T-helper 2 cell treated with Interferon-gamma antibody and Interleukin-4, amounts not matched to agents 5 μg/mL and 100 μg/mL, for 36 hours (primary cell): ENCODE data around the gene GJA10.

Source experiments
- DNase-seq: peaks from one replicate; pipeline ENCODE4 v3.0.0; 2021; ENCODE audit warnings: low spot score
- H3K27ac Mint-ChIP-seq: one replicate; pipeline ENCODE4 v1.8.0; 2021; ENCODE audit warnings: mild to moderate bottlenecking, mixed read lengths
- H3K27me3 Mint-ChIP-seq: one replicate; pipeline ENCODE4 v1.8.0; 2021; ENCODE audit warnings: low read depth, mixed read lengths
- H3K36me3 Mint-ChIP-seq: one replicate; pipeline ENCODE4 v1.8.0; 2021; ENCODE audit warnings: low read depth, mixed read lengths
- H3K4me1 Mint-ChIP-seq: one replicate; pipeline ENCODE4 v1.8.0; 2021; ENCODE audit warnings: low read depth, mixed read lengths
- H3K4me3 Mint-ChIP-seq: one replicate; pipeline ENCODE4 v1.8.0; 2022; ENCODE audit warnings: mild to moderate bottlenecking, moderate library complexity, mixed read lengths
- H3K9me3 Mint-ChIP-seq: one replicate; pipeline ENCODE4 v1.8.0; 2021; ENCODE audit warnings: mixed read lengths

Gene GJA10

DNA sequence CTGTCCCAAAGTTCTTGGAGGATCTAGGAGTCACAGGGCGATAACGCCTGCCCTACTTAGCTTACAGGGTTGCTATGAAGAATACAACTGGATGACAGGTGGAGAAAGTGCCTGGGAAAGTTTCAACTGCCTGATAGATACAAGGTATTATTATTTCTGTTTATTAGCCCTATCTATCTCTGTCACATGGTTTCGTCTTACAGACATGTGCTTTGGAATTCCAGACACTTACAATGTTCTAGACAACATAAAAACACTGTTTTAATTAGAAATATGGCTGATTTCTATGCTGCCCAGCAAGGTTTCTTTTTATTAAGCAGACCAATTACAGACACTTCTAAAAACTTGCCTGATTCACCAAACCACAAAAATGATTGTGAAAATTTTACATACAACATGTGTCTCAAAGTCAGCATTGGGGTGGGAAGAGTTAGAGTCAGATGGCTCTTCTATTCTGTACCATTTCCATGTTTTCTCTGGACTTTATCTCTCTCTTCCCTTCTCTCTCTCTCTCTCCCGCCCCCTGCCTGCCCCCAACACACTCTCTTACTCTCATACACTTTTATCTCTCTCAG lies 50.0 kb downstream of the GJA10 start:
- peaks cover 39% of the 10 kb centered on the region for H3K36me3 Mint-ChIP-seq
- no peak overlapping the region for H3K4me3 Mint-ChIP-seq
- DNase-seq, result no peak
- H3K4me1 Mint-ChIP-seq, result peaks cover 26% of the 10 kb centered on the region
- H3K27ac Mint-ChIP-seq, result no peak overlapping the region
- no peaks in the 10 kb centered on the region for H3K27me3 Mint-ChIP-seq
- peaks cover 6% of the 10 kb centered on the region for H3K9me3 Mint-ChIP-seq

DNA sequence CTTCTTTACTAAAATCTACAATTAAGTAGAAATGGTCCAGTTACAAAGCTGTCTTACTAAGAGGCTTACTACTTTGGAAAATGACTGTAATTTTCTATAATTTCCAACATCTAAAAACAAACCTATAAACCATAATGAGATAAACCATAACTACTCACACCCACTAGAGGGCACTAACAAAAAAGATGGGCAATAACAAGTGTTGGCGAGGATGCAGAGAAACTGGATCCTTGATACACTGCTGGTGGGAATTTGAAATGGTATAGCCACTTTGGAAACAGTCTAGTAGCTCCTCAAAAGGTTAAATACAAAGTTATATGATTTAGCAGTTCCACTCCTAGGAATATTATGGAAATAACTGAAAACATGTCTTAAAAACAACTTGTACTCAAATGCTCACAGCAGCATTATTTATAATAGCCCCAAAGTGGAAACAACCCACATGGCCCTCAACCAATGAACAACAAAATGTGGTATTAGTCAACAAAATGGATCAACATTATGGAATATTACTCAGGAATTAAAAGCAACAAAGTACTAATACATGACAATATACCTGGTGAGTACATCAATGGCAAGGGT lies 50.6 kb downstream of the GJA10 start:
- DNase-seq, result no peak
- no peak overlapping the region for H3K4me3 Mint-ChIP-seq
- H3K36me3 Mint-ChIP-seq, result peaks cover 44% of the 10 kb centered on the region
- peaks cover 32% of the 10 kb centered on the region for H3K4me1 Mint-ChIP-seq
- no peaks in the 10 kb centered on the region for H3K27me3 Mint-ChIP-seq
- no peak overlapping the region for H3K27ac Mint-ChIP-seq
- H3K9me3 Mint-ChIP-seq, result peaks cover 6% of the 10 kb centered on the region
